HL-60 (cell line): ENCODE results near the gene FXYD2.

Experiments used
- CTCF ChIP-seq: IDR thresholded peaks from one replicate; pipeline ENCODE4 v1.5.1; 2011; ENCODE audit warnings: low read length, control low read depth, inconsistent platforms; ENCODE audit not compliant: insufficient read depth
- GABPA ChIP-seq: IDR thresholded peaks from 2 replicates; pipeline ENCODE4 v1.6.1; 2012; ENCODE audit warnings: low read depth
- POLR2AphosphoS5 ChIP-seq: IDR thresholded peaks from 2 replicates; pipeline ENCODE4 v1.6.1; 2012; ENCODE audit warnings: low read depth
- REST ChIP-seq: IDR thresholded peaks from 2 replicates; pipeline ENCODE4 v1.6.1; 2012; ENCODE audit warnings: low read depth; ENCODE audit not compliant: insufficient replicate concordance

GRCh38 chr11:117831661-117832415 lies 7.3 kb upstream of the FXYD2 start:
- TF ChIP-seq CTCF (no peak), POLR2AphosphoS5 (no peak), REST (no peak), GABPA (no peak)
